Effector memory CD4-positive, alpha-beta T cell (primary cell): ENCODE data around the gene ZNF746.

ENCODE experiments used
- DNase-seq, 3 donors: peaks; one replicate each; pipeline ENCODE4 v3.0.0-alpha.2; 2020
- H3K27ac ChIP-seq: 2 replicates; pipeline ENCODE4 v1.7.0; 2013; ENCODE audit warnings: mild to moderate bottlenecking, low read length, moderate library complexity; ENCODE audit not compliant: insufficient read depth, poor library complexity, severe bottlenecking
- H3K27me3 ChIP-seq: replicated peaks from 2 replicates; pipeline ENCODE4 v1.7.0; 2013; ENCODE audit warnings: mild to moderate bottlenecking, low read length; ENCODE audit not compliant: insufficient read depth, control insufficient read depth, poor library complexity, severe bottlenecking
- H3K36me3 ChIP-seq: 2 replicates; pipeline ENCODE4 v1.7.0; 2013; ENCODE audit warnings: mild to moderate bottlenecking, low read length, moderate library complexity; ENCODE audit not compliant: control insufficient read depth, insufficient read depth
- H3K4me1 ChIP-seq: 2 replicates; pipeline ENCODE4 v1.7.0; 2013; ENCODE audit warnings: low read length, mild to moderate bottlenecking; ENCODE audit not compliant: control insufficient read depth, insufficient read depth, poor library complexity, severe bottlenecking
- H3K4me3 ChIP-seq: 2 replicates; pipeline ENCODE4 v1.7.0; 2013; ENCODE audit warnings: low read length, low read depth, mild to moderate bottlenecking; ENCODE audit not compliant: insufficient read depth, poor library complexity, severe bottlenecking
- H3K9me3 ChIP-seq: 2 replicates; pipeline ENCODE4 v1.7.0; 2013; ENCODE audit warnings: mild to moderate bottlenecking, low read length, moderate library complexity; ENCODE audit not compliant: control insufficient read depth

ZNF746 gene

GRCh38 chr7:149431486-149432120 lies 66.0 kb downstream of the ZNF746 start:
- Histone ChIP-seq H3K27me3 (no peaks in the 10 kb centered on the region), H3K4me1 (no peaks in the 10 kb centered on the region), H3K4me3 (no peak overlapping the region), H3K27ac (no peak overlapping the region), H3K36me3 (peaks cover 41% of the 10 kb centered on the region), H3K9me3 (no peaks in the 10 kb centered on the region)
- no peak for DNase-seq

- Histone ChIP-seq H3K9me3 (no peaks in the 10 kb centered on the region), H3K36me3 (peaks cover 30% of the 10 kb centered on the region), H3K27ac (no peak overlapping the region), H3K4me3 (no peak overlapping the region), H3K4me1 (no peaks in the 10 kb centered on the region), H3K27me3 (no peaks in the 10 kb centered on the region)
- DNase-seq: no peak
Observed at GRCh38 chr7:149430192-149430591, 67.4 kb downstream of the ZNF746 start.

- Histone ChIP-seq H3K27me3 (no peaks in the 10 kb centered on the region), H3K4me3 (no peak overlapping the region), H3K9me3 (no peaks in the 10 kb centered on the region), H3K4me1 (no peaks in the 10 kb centered on the region), H3K27ac (no peak overlapping the region), H3K36me3 (peaks cover 12% of the 10 kb centered on the region)
- DNase-seq: no peak
Observed at GRCh38 chr7:149427893-149428292, 69.7 kb downstream of the ZNF746 start.

- no peak overlapping the region for H3K4me3 ChIP-seq
- no peaks in the 10 kb centered on the region for H3K27me3 ChIP-seq
- H3K27ac ChIP-seq: no peak overlapping the region
- H3K36me3 ChIP-seq: peaks cover 5% of the 10 kb centered on the region
- H3K9me3 ChIP-seq: no peaks in the 10 kb centered on the region
- DNase-seq: no peak
- H3K4me1 ChIP-seq: no peaks in the 10 kb centered on the region
Observed at GRCh38 chr7:149427096-149427680, 70.4 kb downstream of the ZNF746 start.

- Histone ChIP-seq H3K27ac (no peak overlapping the region), H3K27me3 (no peaks in the 10 kb centered on the region), H3K36me3 (no peaks in the 10 kb centered on the region), H3K9me3 (no peaks in the 10 kb centered on the region), H3K4me3 (no peak overlapping the region), H3K4me1 (peaks cover 5% of the 10 kb centered on the region)
- no peak for DNase-seq
Observed at GRCh38 chr7:149423449-149424110, 74.0 kb downstream of the ZNF746 start.

DNA sequence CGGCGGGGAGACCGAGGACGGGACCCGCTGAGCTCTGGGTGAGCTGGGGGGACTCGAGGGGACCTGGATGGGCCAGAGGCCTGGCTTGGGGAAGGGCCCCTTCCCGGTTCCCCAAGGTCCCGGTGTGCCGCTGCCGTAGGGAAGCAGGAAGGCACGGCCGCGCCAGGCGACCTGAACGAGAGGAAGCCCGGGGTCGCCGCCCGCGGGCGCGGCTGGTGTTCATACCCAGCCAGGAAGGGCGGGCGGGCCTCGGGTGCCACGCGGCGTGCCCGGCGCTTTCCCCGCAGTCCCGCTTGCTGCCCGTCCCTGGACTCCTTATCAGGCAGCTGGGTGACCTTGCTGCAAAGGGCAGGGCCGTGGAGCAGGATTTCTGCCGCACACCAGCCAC lies 74.7 kb downstream of the ZNF746 start:
- Histone ChIP-seq H3K4me1 (peaks cover 5% of the 10 kb centered on the region), H3K27ac (peak overlapping the region; percentile 55), H3K9me3 (no peaks in the 10 kb centered on the region), H3K27me3 (no peaks in the 10 kb centered on the region), H3K4me3 (peak overlapping the region; percentile 55), H3K36me3 (no peaks in the 10 kb centered on the region)
- no peak for DNase-seq
